GM18867 (cell line): ENCODE data around the gene PTPRG.

Experiments used
- ATAC-seq: cut with Tn5 transposase; IDR thresholded peaks from one replicate; pipeline ENCODE4 v1.9.1; 2021; ENCODE audit warnings: mild to moderate bottlenecking, moderate library complexity; ENCODE audit not compliant: unreplicated experiment

Gene PTPRG

GRCh38 chr3:61616586-61616985 lies 55.2 kb downstream of the PTPRG start:
- ATAC-seq = no peak

- no peak for ATAC-seq
Observed at GRCh38 chr3:61617041-61617440, 55.7 kb downstream of the PTPRG start.

- ATAC-seq = no peak
Observed at GRCh38 chr3:61617651-61618050, 56.3 kb downstream of the PTPRG start.

GRCh38 chr3:61618231-61618630 lies 56.9 kb downstream of the PTPRG start:
- ATAC-seq = no peak

- no peak for ATAC-seq
Observed at GRCh38 chr3:61618871-61619270, 57.5 kb downstream of the PTPRG start.

GRCh38 chr3:61620073-61620472 lies 58.7 kb downstream of the PTPRG start:
- no peak for ATAC-seq

GRCh38 chr3:61624300-61624699 lies 62.9 kb downstream of the PTPRG start:
- ATAC-seq = no peak

- no peak for ATAC-seq
Observed at GRCh38 chr3:61625429-61625828, 64.1 kb downstream of the PTPRG start.

- no peak for ATAC-seq
Observed at GRCh38 chr3:61626484-61626883, 65.1 kb downstream of the PTPRG start.

GRCh38 chr3:61627768-61628185 lies 66.4 kb downstream of the PTPRG start:
- no peak for ATAC-seq

GRCh38 chr3:61628636-61629035 lies 67.3 kb downstream of the PTPRG start:
- no peak for ATAC-seq

- no peak for ATAC-seq
Observed at GRCh38 chr3:61629442-61629841, 68.1 kb downstream of the PTPRG start.

- peak; percentile 90 for ATAC-seq
Observed at GRCh38 chr3:61631108-61631769, 69.9 kb downstream of the PTPRG start.

- no peak for ATAC-seq
Observed at GRCh38 chr3:61632568-61633175, 71.3 kb downstream of the PTPRG start.

GRCh38 chr3:61634678-61635077 lies 73.3 kb downstream of the PTPRG start:
- ATAC-seq = no peak

GRCh38 chr3:61637088-61638051 lies 76.0 kb downstream of the PTPRG start:
- peak; percentile 98 for ATAC-seq

GRCh38 chr3:61638741-61639140 lies 77.4 kb downstream of the PTPRG start:
- no peak for ATAC-seq

- ATAC-seq = no peak
Observed at GRCh38 chr3:61639991-61640390, 78.6 kb downstream of the PTPRG start.

GRCh38 chr3:61645148-61645547 lies 83.8 kb downstream of the PTPRG start:
- no peak for ATAC-seq

- no peak for ATAC-seq
Observed at GRCh38 chr3:61646360-61646759, 85.0 kb downstream of the PTPRG start.

- ATAC-seq = no peak
Observed at GRCh38 chr3:61646851-61647525, 85.6 kb downstream of the PTPRG start.
